ENCODE data around the gene NAA80.

NAA80 gene

DNA sequence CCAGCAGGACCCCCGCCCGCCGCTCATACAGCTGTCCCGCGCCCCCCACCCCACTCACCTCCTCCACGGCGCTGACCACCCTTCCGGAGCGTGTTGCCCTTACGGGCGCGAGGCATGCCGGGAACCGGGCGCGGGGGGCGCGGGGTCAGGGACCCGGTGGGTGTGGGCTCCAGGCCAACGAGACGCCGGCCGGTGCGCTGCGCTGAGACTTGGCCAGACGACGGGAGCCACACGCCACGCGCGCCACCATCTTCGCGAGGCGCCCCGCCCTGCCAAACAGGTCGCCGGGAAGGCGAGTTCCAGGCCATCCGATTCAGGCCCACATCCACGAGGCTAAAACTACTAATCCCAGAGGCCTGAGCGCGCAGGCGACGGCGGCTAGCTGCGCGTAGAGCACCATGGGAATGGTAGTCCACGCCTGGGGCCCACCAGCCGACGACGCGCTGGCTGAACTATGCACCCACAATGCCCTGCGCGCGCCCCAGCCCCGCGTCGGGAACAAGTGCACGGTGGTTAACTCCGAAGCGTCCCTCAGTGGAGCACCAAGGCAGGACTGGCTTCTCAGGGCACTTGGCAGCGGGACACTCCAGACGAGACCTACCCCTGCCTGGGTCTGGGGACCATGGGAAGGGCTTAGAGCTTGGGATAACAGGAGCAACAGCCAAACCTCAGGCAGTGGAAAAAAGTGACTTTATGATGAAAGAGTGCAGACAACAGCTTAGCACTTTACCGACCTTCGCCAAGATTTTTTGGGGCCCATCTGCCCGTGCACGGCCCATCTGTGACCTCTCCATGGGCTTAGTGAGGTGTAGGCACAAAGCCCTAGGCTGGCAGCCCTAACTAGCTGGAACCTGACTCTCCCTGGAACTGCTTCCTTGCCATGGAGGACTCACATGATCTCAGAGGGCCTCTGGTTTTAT lies 6.8 kb downstream of the NAA80 start, which contains the start of gene IFRD2:
IFRD2 (minus strand) TSS at position 271 of the 920 bp plus-strand sequence; CDS start at position 116, 155 bp downstream.
- TF ChIP-seq, protein P1, sequence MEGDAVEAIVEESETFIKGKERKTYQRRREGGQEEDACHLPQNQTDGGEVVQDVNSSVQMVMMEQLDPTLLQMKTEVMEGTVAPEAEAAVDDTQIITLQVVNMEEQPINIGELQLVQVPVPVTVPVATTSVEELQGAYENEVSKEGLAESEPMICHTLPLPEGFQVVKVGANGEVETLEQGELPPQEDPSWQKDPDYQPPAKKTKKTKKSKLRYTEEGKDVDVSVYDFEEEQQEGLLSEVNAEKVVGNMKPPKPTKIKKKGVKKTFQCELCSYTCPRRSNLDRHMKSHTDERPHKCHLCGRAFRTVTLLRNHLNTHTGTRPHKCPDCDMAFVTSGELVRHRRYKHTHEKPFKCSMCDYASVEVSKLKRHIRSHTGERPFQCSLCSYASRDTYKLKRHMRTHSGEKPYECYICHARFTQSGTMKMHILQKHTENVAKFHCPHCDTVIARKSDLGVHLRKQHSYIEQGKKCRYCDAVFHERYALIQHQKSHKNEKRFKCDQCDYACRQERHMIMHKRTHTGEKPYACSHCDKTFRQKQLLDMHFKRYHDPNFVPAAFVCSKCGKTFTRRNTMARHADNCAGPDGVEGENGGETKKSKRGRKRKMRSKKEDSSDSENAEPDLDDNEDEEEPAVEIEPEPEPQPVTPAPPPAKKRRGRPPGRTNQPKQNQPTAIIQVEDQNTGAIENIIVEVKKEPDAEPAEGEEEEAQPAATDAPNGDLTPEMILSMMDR (IDR thresholded peaks at IDR 0.05; ENCODE audit: insufficient read depth, low read length, missing control alignments), result no peak
- ChIA-PET POLR2A (interaction anchor here (1.0 to 1.9 kb wide), 5 partner anchors 10 to 57 kb away, joined by 3 to 7 read pairs (median 3); partner anchors contain the start of genes GNAI2 and TUSC2), CTCF (interaction anchor here (1.5 to 7.0 kb wide), 5 partner anchors 10 to 99 kb away, joined by 3 to 31 read pairs (median 6); no protein-coding TSS in a partner anchor)
- H3K4me3 ChIP-seq (ENCODE audit: low read depth, low read length), result peak within 1 kb of the TSS; percentile 87
- peak; percentile 79 for DNase-seq (ENCODE audit: low read depth, low spot score)

DNA sequence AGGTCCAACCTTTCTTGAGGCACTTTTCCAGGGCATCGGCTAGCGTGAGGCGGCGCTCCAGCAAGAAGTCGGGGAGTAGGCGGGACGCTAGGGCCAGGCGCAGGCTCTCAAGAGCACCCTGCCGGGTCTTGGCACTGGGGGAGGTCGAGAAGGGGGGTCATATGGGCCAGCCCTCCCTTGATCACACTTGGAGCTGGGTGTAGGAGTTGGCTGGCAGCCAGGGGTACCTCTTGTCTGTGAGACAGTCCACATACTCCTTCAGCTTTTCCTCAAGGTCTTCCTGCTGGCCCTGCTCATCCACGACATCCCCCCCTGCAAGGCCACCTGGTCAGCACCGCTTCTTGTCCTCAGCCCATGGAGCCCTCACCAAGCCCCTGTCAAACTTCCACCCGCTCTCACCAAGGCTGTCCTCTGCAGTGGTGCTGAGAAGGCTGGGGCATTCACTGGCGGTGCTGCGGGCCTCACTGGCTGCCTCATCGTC lies 9.0 kb downstream of the NAA80 start:
- TF ChIP-seq, protein P1 (IDR thresholded peaks at IDR 0.05; ENCODE audit: insufficient read depth, low read length, missing control alignments), result no peak
- ChIA-PET POLR2A (interaction anchor here (1.5 kb wide), 1 partner anchor 10 kb away, joined by 6 read pairs; no protein-coding TSS in a partner anchor), CTCF (interaction anchor here (1.0 to 7.0 kb wide), 5 partner anchors 8 to 97 kb away, joined by 3 to 31 read pairs (median 6); partner anchors contain the start of genes HYAL3 and NAA80)
- no peak overlapping the region for H3K4me3 ChIP-seq (ENCODE audit: low read depth, low read length)
- no peak for DNase-seq (ENCODE audit: low read depth, low spot score)

DNA sequence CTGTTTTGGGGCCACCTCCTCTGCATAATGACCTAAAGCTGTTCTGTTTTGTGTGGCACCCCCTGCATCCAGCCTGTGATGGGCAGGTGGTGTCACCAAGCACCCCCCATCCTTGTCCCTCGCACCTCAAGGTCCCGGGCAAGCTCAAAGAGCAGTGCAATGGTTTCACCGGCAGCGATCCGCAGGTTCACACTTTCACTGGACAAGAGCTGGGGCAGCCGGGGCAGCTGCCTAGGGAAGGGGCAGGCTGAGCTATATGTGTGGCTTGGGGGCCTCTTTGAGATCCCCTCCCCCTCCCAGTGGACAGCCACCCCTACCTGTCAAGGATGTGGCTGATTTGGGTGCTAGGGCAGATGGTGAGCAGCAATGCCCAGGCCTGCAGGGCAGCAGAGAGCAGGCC lies 10.1 kb downstream of the NAA80 start:
- POLR2A ChIA-PET, result interaction anchor here (1.5 kb wide), 1 partner anchor 9 kb away, joined by 6 read pairs; no protein-coding TSS in a partner anchor
- TF ChIP-seq, protein P1 (IDR thresholded peaks at IDR 0.05; ENCODE audit: insufficient read depth, low read length, missing control alignments), result no peak
- CTCF ChIA-PET, result interaction anchor here (1.0 to 7.0 kb wide), 6 partner anchors 9 to 96 kb away, joined by 3 to 31 read pairs (median 6); partner anchors contain the start of genes HYAL3 and NAA80
- no peak overlapping the region for H3K4me3 ChIP-seq (ENCODE audit: low read depth, low read length)
- no peak for DNase-seq (ENCODE audit: low read depth, low spot score)

DNA sequence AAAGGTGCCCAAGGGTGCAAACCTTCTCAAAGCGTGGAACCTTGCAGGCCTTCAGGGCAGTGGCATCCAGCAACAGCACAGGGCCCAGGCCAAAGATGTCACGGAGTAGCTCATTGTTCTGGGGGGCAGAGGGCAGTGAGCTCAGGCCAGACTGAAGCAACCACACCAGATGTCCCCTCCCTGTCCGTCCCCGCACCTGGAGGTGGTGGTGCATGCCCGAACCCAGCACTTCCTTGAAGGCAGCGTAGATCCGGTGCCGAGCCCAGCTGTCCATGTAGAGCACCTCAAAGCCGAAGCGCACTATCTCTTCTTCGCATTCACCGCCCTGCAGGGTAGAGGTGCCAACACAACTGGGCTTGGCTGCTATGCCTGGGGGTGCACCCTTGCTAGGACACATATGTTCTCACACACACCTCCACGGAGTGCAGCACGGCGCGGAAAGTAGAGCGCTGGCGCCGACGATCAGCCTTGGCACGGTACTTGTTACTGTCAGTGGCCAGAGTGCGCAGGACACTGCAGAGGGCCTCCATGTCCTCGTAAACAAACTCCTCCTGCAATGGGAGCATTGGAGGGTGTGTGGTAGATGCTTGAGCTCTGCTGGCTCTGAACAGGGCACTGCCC lies 10.7 kb downstream of the NAA80 start:
- H3K4me3 ChIP-seq (ENCODE audit: low read depth, low read length), result no peak overlapping the region
- no peak for DNase-seq (ENCODE audit: low read depth, low spot score)
- TF ChIP-seq, protein P1 (IDR thresholded peaks at IDR 0.05; ENCODE audit: insufficient read depth, low read length, missing control alignments), result no peak
- POLR2A ChIA-PET, result no interaction called here
- CTCF ChIA-PET, result interaction anchor here (1.3 to 7.0 kb wide), 6 partner anchors 10 to 95 kb away, joined by 4 to 31 read pairs (median 8); partner anchors contain the start of genes HYAL3, LSMEM2 and NAA80

DNA sequence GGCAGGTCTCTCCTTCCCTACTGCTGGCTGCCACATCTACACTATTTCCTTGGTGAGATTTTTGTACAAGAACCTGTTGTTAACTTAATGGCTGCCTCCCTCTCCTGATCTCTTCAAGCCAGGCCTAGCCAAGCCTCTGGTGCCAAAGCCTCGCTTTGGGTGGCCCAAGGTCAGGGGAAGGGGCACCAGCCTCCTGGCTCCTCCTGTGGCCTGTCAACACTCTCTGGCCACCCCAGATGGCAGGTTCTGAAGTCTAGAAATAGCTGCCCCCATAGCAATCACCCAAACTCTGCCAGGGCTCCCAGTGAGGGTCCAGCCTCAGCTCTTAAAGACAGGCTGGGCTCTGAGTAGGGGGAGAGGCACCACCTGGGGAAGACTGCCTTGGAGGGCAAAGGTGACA lies 11.9 kb downstream of the NAA80 start:
- ChIA-PET POLR2A (no interaction called here), CTCF (interaction anchor here (1.0 to 7.0 kb wide), 6 partner anchors 8 to 94 kb away, joined by 3 to 31 read pairs (median 3); partner anchors contain the start of genes LSMEM2 and SEMA3B)
- no peak overlapping the region for H3K4me3 ChIP-seq (ENCODE audit: low read depth, low read length)
- no peak for DNase-seq (ENCODE audit: low read depth, low spot score)
- TF ChIP-seq, protein P1 (IDR thresholded peaks at IDR 0.05; ENCODE audit: insufficient read depth, low read length, missing control alignments), result no peak

Measured in AG04449 (cell line).